Hepatocyte (in vitro differentiated cells): ENCODE data around the gene HCRTR1. TPM values are rescaled to one million over a fixed set of nuclear protein-coding genes. Genes with fewer than 3 reads are reported as not detected.

Experiments
- DNase-seq: peaks from one replicate; pipeline ENCODE4 v3.0.0-alpha.2; 2016; ENCODE audit warnings: low spot score
- H2AFZ ChIP-seq: fragments of 200-600 bp; sonication (generic); 2 replicates; pipeline ENCODE4 v1.6.0; 2016; ENCODE audit warnings: antibody characterized with exemption, mild to moderate bottlenecking
- H3K27ac ChIP-seq: fragments of 200-600 bp; sonication (generic); 2 replicates; pipeline ENCODE4 v1.5.1; 2016; ENCODE audit warnings: mild to moderate bottlenecking
- H3K27me3 ChIP-seq: fragments of 200-600 bp; sonication (generic); 2 replicates; pipeline ENCODE4 v1.6.1; 2016
- H3K36me3 ChIP-seq: fragments of 200-600 bp; sonication (generic); replicated peaks from 2 replicates; pipeline ENCODE4 v1.5.1; 2016; ENCODE audit warnings: low read depth; ENCODE audit not compliant: insufficient read depth
- H3K4me1 ChIP-seq: fragments of 200-600 bp; sonication (generic); 2 replicates; pipeline ENCODE4 v1.5.1; 2016; ENCODE audit warnings: mild to moderate bottlenecking, moderate library complexity; ENCODE audit not compliant: insufficient read depth
- H3K4me2 ChIP-seq: fragments of 200-600 bp; sonication (generic); 2 replicates; pipeline ENCODE4 v1.6.0; 2016
- H3K4me3 ChIP-seq: fragments of 200-600 bp; sonication (generic); 2 replicates; pipeline ENCODE4 v1.5.1; 2016; ENCODE audit warnings: mild to moderate bottlenecking
- H3K79me2 ChIP-seq: fragments of 200-600 bp; sonication (generic); 2 replicates; pipeline ENCODE4 v1.6.0; 2017; ENCODE audit warnings: mild to moderate bottlenecking
- H3K9me2 ChIP-seq: fragments of 200-600 bp; sonication (generic); replicated peaks from 2 replicates; pipeline ENCODE4 v1.6.0; 2017; ENCODE audit warnings: mild to moderate bottlenecking; ENCODE audit not compliant: insufficient read depth
- H3K9me3 ChIP-seq: fragments of 200-600 bp; sonication (generic); 2 replicates; pipeline ENCODE4 v1.5.1; 2016; ENCODE audit warnings: low read depth, mild to moderate bottlenecking
- H4K20me1 ChIP-seq: fragments of 200-600 bp; sonication (generic); 2 replicates; pipeline ENCODE4 v1.6.0; 2016; ENCODE audit warnings: mild to moderate bottlenecking; ENCODE audit not compliant: insufficient read depth, poor library complexity, severe bottlenecking
- EZH2 ChIP-seq: fragments of 200-600 bp; sonication (generic); IDR thresholded peaks from 2 replicates; pipeline ENCODE4 v1.6.1; 2016; ENCODE audit warnings: antibody characterized with exemption, mild to moderate bottlenecking, borderline replicate concordance
- EZH2phosphoT487 ChIP-seq: fragments of 200-600 bp; sonication (generic); IDR thresholded peaks from one replicate; pipeline ENCODE4 v1.6.1; 2018; ENCODE audit warnings: antibody characterized with exemption, mild to moderate bottlenecking, low read depth, moderate library complexity; ENCODE audit not compliant: unreplicated experiment, severe bottlenecking
- WGBS: methylation state at CpG from one replicate; pipeline ENCODE4 v1.1.6; 2016; ENCODE audit warnings: low lambda C conversion rate; ENCODE audit errors: missing lambda C conversion rate; 5-methylcytosine and 5-hydroxymethylcytosine counted together
- polyA plus RNA-seq: library from polyadenylated mRNA; unstranded; fragments of >200 nt; fragmentation: Nextera tagmentation; extraction: Ambion mirVana; gene quantifications from 2 replicates; pipeline ENCODE4 v1.2.1, GENCODE V29; 2016
- total RNA-seq: library from RNA; depleted of rRNA; stranded (reverse); fragments of >200 nt; gene quantifications from 2 replicates; pipeline ENCODE4 v1.2.3, GENCODE V29; 2014
- TF ChIP-seq, protein P1 (sequence below): fragments of 200-600 bp; sonication (generic); IDR thresholded peaks from 2 replicates; pipeline ENCODE4 v1.5.1; 2016; ENCODE audit warnings: antibody characterized with exemption, mild to moderate bottlenecking; ENCODE audit not compliant: poor library complexity

Gene HCRTR1
- total and polyA plus RNA-seq, 2 experiments from 2014 or later: not detected

DNA sequence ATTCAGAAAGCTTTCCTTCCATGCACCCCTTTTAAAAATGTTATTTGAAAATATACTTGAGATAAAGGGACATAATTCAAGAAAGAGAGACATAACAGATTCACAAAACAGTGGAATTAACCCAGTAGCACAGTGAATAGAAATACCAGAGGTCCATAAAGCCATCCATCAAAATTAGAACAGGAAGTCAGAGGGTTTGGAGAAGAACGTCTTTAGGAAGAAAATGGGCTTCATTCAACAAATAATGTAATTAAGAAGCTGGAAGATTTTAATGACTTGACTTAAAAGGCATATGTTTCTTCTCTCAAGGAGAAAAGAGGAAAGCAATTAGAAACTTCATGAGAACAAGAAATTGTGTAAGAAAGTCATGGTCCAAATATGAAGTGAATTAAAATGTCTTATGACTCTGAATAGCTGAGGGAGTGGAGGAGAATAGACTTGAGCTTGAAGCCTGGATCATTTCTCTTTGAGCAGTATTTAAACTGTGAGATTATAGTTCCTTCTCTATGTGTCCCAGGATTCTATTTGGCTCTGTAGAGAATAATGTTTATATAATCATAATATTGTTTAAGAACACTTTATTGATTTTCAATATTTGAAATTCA is 7.9 kb upstream of the HCRTR1 start:
- Histone ChIP-seq H3K9me3 (no peaks in the 10 kb centered on the region), H3K4me1 (no peaks in the 10 kb centered on the region), H3K9me2 (no peaks in the 10 kb centered on the region), H3K4me3 (no peak overlapping the region), H2AFZ (no peak overlapping the region), H3K36me3 (no peaks in the 10 kb centered on the region), H3K4me2 (no peak overlapping the region), H3K27me3 (no peaks in the 10 kb centered on the region), H3K79me2 (no peaks in the 10 kb centered on the region), H4K20me1 (no peaks in the 10 kb centered on the region), H3K27ac (no peak overlapping the region)
- WGBS: 31% methylated on average over 1 of the region's 1 CpG
- DNase-seq: no peak
- TF ChIP-seq, protein P1, sequence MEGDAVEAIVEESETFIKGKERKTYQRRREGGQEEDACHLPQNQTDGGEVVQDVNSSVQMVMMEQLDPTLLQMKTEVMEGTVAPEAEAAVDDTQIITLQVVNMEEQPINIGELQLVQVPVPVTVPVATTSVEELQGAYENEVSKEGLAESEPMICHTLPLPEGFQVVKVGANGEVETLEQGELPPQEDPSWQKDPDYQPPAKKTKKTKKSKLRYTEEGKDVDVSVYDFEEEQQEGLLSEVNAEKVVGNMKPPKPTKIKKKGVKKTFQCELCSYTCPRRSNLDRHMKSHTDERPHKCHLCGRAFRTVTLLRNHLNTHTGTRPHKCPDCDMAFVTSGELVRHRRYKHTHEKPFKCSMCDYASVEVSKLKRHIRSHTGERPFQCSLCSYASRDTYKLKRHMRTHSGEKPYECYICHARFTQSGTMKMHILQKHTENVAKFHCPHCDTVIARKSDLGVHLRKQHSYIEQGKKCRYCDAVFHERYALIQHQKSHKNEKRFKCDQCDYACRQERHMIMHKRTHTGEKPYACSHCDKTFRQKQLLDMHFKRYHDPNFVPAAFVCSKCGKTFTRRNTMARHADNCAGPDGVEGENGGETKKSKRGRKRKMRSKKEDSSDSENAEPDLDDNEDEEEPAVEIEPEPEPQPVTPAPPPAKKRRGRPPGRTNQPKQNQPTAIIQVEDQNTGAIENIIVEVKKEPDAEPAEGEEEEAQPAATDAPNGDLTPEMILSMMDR: no peak
- TF ChIP-seq EZH2: no peak
- no peak for TF ChIP-seq EZH2phosphoT487

DNA sequence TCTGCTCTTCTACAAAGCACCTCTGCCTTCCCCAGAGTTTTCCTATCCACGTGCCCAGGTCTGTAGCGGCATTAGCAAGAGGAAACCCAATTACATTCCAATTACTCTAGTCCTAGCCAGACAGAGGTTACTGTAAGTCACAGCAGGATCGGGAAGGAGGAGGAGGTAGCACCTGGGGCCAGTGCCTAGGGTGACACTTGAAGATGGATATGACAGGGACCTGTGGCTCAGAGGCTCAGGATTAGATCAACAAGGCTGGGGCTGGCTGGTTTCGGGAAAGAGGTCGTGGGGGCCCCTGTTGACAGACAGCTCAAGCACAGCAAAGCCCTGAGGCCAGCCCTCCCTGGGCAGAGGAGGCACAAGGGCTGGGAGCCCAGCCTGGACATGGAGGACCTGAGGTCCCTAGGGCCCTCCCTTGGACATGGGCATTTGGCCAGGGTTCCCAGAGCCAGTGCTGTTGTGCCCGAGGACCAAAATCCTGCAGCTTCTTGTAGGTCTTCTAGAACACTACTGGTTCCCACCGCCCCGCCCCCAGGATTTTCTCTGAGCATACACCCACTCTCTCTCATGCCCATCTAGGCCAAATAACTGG is 3.0 kb upstream of the HCRTR1 start:
- Histone ChIP-seq H3K27me3 (peaks cover 10% of the 10 kb centered on the region), H3K4me3 (no peak overlapping the region), H3K4me2 (no peak overlapping the region), H3K79me2 (no peaks in the 10 kb centered on the region), H3K27ac (no peak overlapping the region), H3K4me1 (no peaks in the 10 kb centered on the region), H3K36me3 (no peaks in the 10 kb centered on the region), H3K9me2 (no peaks in the 10 kb centered on the region), H4K20me1 (no peaks in the 10 kb centered on the region), H3K9me3 (no peaks in the 10 kb centered on the region), H2AFZ (no peak overlapping the region)
- no peak for DNase-seq
- 73% methylated on average over 8 of the region's 8 CpGs for WGBS
- TF ChIP-seq EZH2 (no peak), EZH2phosphoT487 (no peak)
- TF ChIP-seq, protein P1: no peak

DNA sequence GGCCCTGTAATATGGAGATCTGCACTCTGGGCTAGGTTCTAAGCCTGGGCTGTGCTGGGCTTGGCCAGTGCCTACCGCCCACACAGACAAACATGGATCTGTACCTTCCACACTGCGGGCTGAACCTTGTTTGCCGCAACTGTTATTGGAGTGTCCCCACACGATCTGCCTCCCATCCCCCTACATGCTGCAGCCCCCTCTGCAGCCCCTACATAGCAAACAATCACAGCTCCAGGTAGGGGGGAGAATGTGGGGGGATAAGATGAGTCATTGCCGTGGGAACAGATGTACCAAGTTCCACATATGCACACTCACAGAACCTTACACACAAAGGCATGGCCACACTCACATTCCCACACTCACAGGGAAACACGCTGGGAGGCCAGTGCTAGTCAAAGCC is 2.1 kb upstream of the HCRTR1 start:
- TF ChIP-seq EZH2: no peak
- TF ChIP-seq, protein P1: no peak
- TF ChIP-seq EZH2phosphoT487: no peak
- Histone ChIP-seq H3K4me1 (no peaks in the 10 kb centered on the region), H3K27ac (no peak overlapping the region), H3K79me2 (no peaks in the 10 kb centered on the region), H3K4me3 (no peak overlapping the region), H2AFZ (no peak overlapping the region), H3K9me2 (no peaks in the 10 kb centered on the region), H3K36me3 (no peaks in the 10 kb centered on the region), H4K20me1 (no peaks in the 10 kb centered on the region), H3K9me3 (no peaks in the 10 kb centered on the region), H3K27me3 (peaks cover 10% of the 10 kb centered on the region), H3K4me2 (no peak overlapping the region)
- WGBS: 89% methylated on average over 6 of the region's 6 CpGs
- DNase-seq: no peak
